Colonic mucosa (tissue), 4 donors: ENCODE results near the gene LNP1. TPM values are rescaled to one million over a fixed set of nuclear protein-coding genes. Genes with fewer than 3 reads are reported as not detected.

Source experiments
- DNase-seq: peaks from one replicate; pipeline ENCODE4 v3.0.0-alpha.2; 2020
- H3K27ac ChIP-seq: fragments of 200-600 bp; one replicate; pipeline ENCODE4 v1.8.0; 2021
- H3K27me3 ChIP-seq: fragments of 200-600 bp; one replicate; pipeline ENCODE4 v1.8.0; 2021
- H3K36me3 ChIP-seq: fragments of 200-600 bp; one replicate; pipeline ENCODE4 v1.8.0; 2021
- H3K4me1 ChIP-seq: fragments of 200-600 bp; one replicate; pipeline ENCODE4 v1.8.0; 2021; ENCODE audit warnings: mild to moderate bottlenecking
- H3K4me3 ChIP-seq: fragments of 200-600 bp; one replicate; pipeline ENCODE4 v1.8.0; 2021
- H3K9ac ChIP-seq, 2 donors: one replicate each; pipeline ENCODE4 v1.7.0; 2013; ENCODE audit warnings: control low read depth in 2 of 2, low read depth in 2 of 2, low read length in 2 of 2
- H3K9me3 ChIP-seq: fragments of 200-600 bp; one replicate; pipeline ENCODE4 v1.8.0; 2021
- intact Hi-C: fragments of 100-400 bp; cut with DNase I; formaldehyde crosslinking; loops from one replicate; pipeline ENCODE4 v1.14.1; 2022
- total RNA-seq, 2 donors: library from RNA; stranded (reverse); fragmentation: NEBNext Ultra II Directional in 1 of 2; extraction: Animal tissue kit (Norgen Biotek cat#: 25700) in 1 of 2; gene quantifications; one replicate each; pipeline ENCODE4 v1.2.1, GENCODE V29; 2021
- TF ChIP-seq, protein P1 (sequence below): fragments of 200-600 bp; IDR thresholded peaks from one replicate; pipeline ENCODE4 v1.8.0; 2022; ENCODE audit warnings: antibody characterized with exemption, mild to moderate bottlenecking
- donor health status: healthy.
- donor health status: DM: no; HTN: no; CAD: no.
- donor health status: DM: no; HTN: no; CAD: no.

Gene LNP1
- total RNA-seq, 2 donors from 2014 or later = 0.74 to 1.4 TPM

DNA sequence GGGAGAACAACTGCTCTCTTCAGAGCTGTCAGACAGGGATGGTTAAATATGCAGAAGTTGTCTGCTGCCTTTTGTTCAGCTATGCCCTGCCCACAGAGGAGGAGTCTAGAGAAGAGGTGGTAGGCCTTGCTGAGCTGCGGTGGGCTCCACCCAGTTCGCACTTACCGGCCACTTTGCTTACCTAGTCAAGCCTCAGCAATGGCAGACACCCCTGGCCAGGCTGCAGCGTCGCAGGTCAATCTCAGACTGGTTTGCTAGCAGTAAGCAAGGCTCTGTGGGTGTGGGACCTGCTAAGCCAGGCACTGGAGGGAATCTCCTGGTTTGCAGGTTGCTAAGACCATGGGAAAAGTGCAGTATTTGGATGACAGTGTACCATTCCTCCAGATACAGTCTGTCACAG, 78.7 kb downstream of the LNP1 start:
- TF ChIP-seq, protein P1, sequence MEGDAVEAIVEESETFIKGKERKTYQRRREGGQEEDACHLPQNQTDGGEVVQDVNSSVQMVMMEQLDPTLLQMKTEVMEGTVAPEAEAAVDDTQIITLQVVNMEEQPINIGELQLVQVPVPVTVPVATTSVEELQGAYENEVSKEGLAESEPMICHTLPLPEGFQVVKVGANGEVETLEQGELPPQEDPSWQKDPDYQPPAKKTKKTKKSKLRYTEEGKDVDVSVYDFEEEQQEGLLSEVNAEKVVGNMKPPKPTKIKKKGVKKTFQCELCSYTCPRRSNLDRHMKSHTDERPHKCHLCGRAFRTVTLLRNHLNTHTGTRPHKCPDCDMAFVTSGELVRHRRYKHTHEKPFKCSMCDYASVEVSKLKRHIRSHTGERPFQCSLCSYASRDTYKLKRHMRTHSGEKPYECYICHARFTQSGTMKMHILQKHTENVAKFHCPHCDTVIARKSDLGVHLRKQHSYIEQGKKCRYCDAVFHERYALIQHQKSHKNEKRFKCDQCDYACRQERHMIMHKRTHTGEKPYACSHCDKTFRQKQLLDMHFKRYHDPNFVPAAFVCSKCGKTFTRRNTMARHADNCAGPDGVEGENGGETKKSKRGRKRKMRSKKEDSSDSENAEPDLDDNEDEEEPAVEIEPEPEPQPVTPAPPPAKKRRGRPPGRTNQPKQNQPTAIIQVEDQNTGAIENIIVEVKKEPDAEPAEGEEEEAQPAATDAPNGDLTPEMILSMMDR = no peak
- Histone ChIP-seq H3K27me3 (no peaks in the 10 kb centered on the region), H3K27ac (no peak overlapping the region), H3K36me3 (no peaks in the 10 kb centered on the region), H3K9me3 (no peaks in the 10 kb centered on the region), H3K4me3 (no peak overlapping the region), H3K4me1 (no peaks in the 10 kb centered on the region), H3K9ac (no peak overlapping the region)
- no peak for DNase-seq
- intact Hi-C loops = no loop called here

DNA sequence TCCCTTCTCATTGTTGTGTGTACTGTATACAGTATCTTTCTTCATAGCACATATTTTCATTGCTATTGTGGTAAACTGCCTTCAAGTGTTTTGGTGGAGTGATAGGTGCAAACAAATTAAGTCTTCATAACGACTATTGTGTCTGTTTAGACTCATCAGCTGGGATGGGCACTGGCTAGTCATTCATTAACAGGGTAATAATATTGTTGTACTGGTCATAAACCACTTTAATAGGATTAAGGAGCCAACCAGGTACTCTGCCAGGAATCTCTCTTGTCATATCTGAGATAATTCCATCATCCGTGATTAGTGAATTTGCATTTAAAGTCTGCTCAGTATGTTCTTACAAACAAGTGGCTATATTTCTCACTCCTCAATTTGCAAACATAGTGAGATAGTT, 80.8 kb downstream of the LNP1 start:
- intact Hi-C loops = no loop called here
- no peaks in the 10 kb centered on the region for H3K36me3 ChIP-seq
- no peaks in the 10 kb centered on the region for H3K27me3 ChIP-seq
- H3K4me3 ChIP-seq = no peak overlapping the region
- H3K27ac ChIP-seq = no peak overlapping the region
- DNase-seq = no peak
- TF ChIP-seq, protein P1 = no peak
- no peaks in the 10 kb centered on the region for H3K9me3 ChIP-seq
- no peak overlapping the region for H3K9ac ChIP-seq
- H3K4me1 ChIP-seq = no peaks in the 10 kb centered on the region

DNA sequence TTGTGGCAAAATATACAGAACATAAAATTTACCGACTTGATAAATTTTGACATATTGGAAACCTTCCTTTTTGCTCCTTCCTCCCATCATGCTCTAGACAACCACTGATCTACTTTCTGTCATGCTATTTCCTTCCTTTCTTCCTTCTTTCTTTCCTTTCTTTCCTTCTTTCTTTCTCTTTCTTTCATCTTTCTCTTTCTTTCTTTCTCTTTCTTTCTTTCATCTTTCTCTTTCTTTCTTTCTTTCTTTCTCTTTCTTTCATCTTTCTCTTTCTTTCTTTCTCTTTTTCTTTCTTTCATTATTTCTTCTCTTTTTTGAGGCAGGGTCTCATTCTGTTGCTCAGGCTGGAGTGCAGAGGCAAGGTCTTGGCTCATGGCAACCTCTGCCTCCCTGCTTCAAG, 82.2 kb downstream of the LNP1 start:
- Histone ChIP-seq H3K9me3 (no peaks in the 10 kb centered on the region), H3K27ac (no peak overlapping the region), H3K27me3 (no peaks in the 10 kb centered on the region), H3K36me3 (no peaks in the 10 kb centered on the region), H3K4me1 (no peaks in the 10 kb centered on the region), H3K9ac (no peak overlapping the region), H3K4me3 (no peak overlapping the region)
- TF ChIP-seq, protein P1 = no peak
- DNase-seq = no peak
- intact Hi-C loops = no loop called here

DNA sequence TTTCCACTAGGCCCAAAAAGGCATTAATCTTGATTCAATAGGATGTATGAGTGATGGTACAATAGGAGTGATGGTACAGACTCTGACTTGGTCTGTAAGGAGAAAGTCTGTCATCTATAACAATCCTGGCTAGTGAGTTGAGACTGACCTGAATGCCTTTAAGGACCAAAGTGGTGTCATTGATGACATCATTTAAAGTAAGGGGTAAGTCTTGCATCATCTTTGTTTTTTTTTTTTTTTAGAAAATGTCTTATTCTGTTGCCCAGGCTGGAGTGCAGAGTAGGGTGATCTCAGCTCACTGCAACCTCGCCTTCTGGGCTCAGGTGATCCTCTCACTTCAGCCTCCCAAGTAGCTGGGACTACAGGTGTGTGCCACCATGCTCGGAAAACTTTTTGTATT, 85.5 kb downstream of the LNP1 start:
- H3K9ac ChIP-seq = no peak overlapping the region
- intact Hi-C loops = no loop called here
- H3K27me3 ChIP-seq = no peaks in the 10 kb centered on the region
- H3K9me3 ChIP-seq = no peaks in the 10 kb centered on the region
- H3K36me3 ChIP-seq = no peaks in the 10 kb centered on the region
- no peak for DNase-seq
- no peaks in the 10 kb centered on the region for H3K4me1 ChIP-seq
- TF ChIP-seq, protein P1 = no peak
- no peak overlapping the region for H3K27ac ChIP-seq
- H3K4me3 ChIP-seq = no peak overlapping the region

DNA sequence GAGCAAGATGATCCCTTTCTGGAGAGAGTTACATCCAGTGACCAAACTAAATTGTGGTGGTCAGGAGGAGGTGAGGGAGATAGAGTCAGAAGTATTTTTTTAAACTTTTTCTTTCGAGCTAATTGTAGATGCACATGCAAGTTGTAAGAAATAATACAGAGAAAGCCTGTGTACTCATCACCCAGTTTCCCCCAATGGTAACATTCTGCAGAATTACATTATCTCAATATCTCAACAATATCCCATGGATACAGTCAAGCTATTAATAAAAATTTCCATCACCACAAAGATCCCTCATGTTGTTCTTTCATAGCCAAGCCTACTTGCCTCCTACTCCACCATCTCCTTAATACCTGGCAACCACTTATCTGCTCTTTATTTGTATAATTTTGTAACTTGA, 87.8 kb downstream of the LNP1 start:
- intact Hi-C loops = no loop called here
- Histone ChIP-seq H3K4me3 (no peak overlapping the region), H3K4me1 (no peaks in the 10 kb centered on the region), H3K36me3 (no peaks in the 10 kb centered on the region), H3K27me3 (no peaks in the 10 kb centered on the region), H3K27ac (no peak overlapping the region), H3K9me3 (no peaks in the 10 kb centered on the region), H3K9ac (no peak overlapping the region)
- no peak for DNase-seq
- TF ChIP-seq, protein P1 = no peak
